HepG2 (cell line): ENCODE measurements around the gene STX10. TPM values are rescaled to one million over a fixed set of nuclear protein-coding genes. Genes with fewer than 3 reads are reported as not detected.

Experiments used
- CBX5 ChIP-seq: sonication (generic); formaldehyde crosslinking; IDR thresholded peaks from 2 replicates; pipeline ENCODE4 v1.4.0; 2020; ENCODE audit warnings: missing genetic modification reagents, borderline replicate concordance
- CEBPZ ChIP-seq: IDR thresholded peaks from 2 replicates; pipeline ENCODE4 v1.6.1; 2012; ENCODE audit warnings: low read length, improper control_type of control experiment
- ETV6 ChIP-seq: sonication (generic); formaldehyde crosslinking; conservative IDR thresholded peaks from 2 replicates; pipeline ENCODE4 v1.4.0; 2020; ENCODE audit warnings: missing genetic modification reagents
- GTF3A ChIP-seq: sonication (generic); formaldehyde crosslinking; conservative IDR thresholded peaks from 2 replicates; pipeline ENCODE4 v1.4.0; 2020; ENCODE audit warnings: mild to moderate bottlenecking, missing genetic modification reagents
- PPARG ChIP-seq: conservative IDR thresholded peaks from 2 replicates; pipeline ENCODE4 v1.6.1; 2016; ENCODE audit warnings: missing biosample characterization, missing genetic modification reagents
- STAG1 ChIP-seq: sonication (generic); formaldehyde crosslinking; IDR thresholded peaks from 2 replicates; pipeline ENCODE4 v1.4.0; 2020; ENCODE audit warnings: missing genetic modification reagents
- THAP8 ChIP-seq: sonication (generic); formaldehyde crosslinking; IDR thresholded peaks from 2 replicates; pipeline ENCODE4 v1.5.1; 2020; ENCODE audit warnings: missing genetic modification reagents, mild to moderate bottlenecking, borderline replicate concordance
- TMF1 ChIP-seq: sonication (generic); formaldehyde crosslinking; IDR thresholded peaks from 2 replicates; pipeline ENCODE4 v1.8.1; 2022; ENCODE audit warnings: low read depth, missing genetic modification reagents
- ZNF777 ChIP-seq: sonication (generic); formaldehyde crosslinking; IDR thresholded peaks from 2 replicates; pipeline ENCODE4 v1.4.0; 2020; ENCODE audit warnings: missing genetic modification reagents
- polyA plus RNA-seq, 8 experiments: library from polyadenylated mRNA; depleted of rRNA in 3 of 8; stranded (reverse) in 7 of 8; unstranded in 1 of 8; fragments of >200 nt; fragmentation: Illumina TruSeq in 4 of 8; extraction: Trizol in 4 of 8; gene quantifications; 2 replicates each; pipeline versions ENCODE4 v1.2.1 to v1.2.3, GENCODE V29; 2011 to 2016; ENCODE audit warnings: low read depth in 4 of 8, missing spikeins in 1 of 8, mixed read lengths in 1 of 8; ENCODE audit not compliant: insufficient read depth in 1 of 8
- total RNA-seq, 5 experiments: library from RNA; depleted of rRNA; stranded (reverse); fragments of >200 nt; fragmentation: Illumina TruSeq; extraction: Trizol; gene quantifications; 2 replicates each; pipeline ENCODE4 v1.2.3, GENCODE V29; 2016; ENCODE audit warnings: low read depth in 1 of 5
- TF ChIP-seq, protein P1 (sequence below): IDR thresholded peaks from 2 replicates; pipeline ENCODE4 v1.6.1; 2016; ENCODE audit warnings: missing compliant biosample characterization, missing genetic modification reagents, borderline replicate concordance
- TF ChIP-seq, protein P2 (sequence below): sonication (generic); formaldehyde crosslinking; IDR thresholded peaks from 2 replicates; pipeline ENCODE4 v1.8.0; 2022; ENCODE audit warnings: mild to moderate bottlenecking, missing genetic modification reagents; ENCODE audit not compliant: insufficient replicate concordance
- TF ChIP-seq, protein P3 (sequence below), 2 experiments: sonication (generic) in 1 of 2; formaldehyde crosslinking in 1 of 2; IDR thresholded peaks; 2 replicates each; pipeline versions ENCODE4 v1.4.0 to v1.6.1; 2018 to 2020; ENCODE audit warnings: missing genetic modification reagents in 2 of 2, borderline replicate concordance in 1 of 2, low read depth in 1 of 2, mild to moderate bottlenecking in 1 of 2, missing biosample characterization in 1 of 2
- TF ChIP-seq, protein P4 (sequence below): IDR thresholded peaks from 2 replicates; pipeline ENCODE4 v1.6.1; 2016; ENCODE audit warnings: control low read depth
- TF ChIP-seq, protein P5 (sequence below): sonication (generic); formaldehyde crosslinking; IDR thresholded peaks from 2 replicates; pipeline ENCODE4 v1.9.0; 2021; ENCODE audit warnings: missing genetic modification reagents, mild to moderate bottlenecking, borderline replicate concordance
- TF ChIP-seq, protein P6 (sequence below): sonication (generic); formaldehyde crosslinking; IDR thresholded peaks from 2 replicates; pipeline ENCODE4 v1.5.0; 2020; ENCODE audit warnings: missing genetic modification reagents

The STX10 gene
- total and polyA plus RNA-seq, 2 of the 13 experiments (the other 11 are each of a cell fraction or from before 2014, with no cell fraction given): 47.9 to 66.4 TPM

- TF ChIP-seq, protein P1, sequence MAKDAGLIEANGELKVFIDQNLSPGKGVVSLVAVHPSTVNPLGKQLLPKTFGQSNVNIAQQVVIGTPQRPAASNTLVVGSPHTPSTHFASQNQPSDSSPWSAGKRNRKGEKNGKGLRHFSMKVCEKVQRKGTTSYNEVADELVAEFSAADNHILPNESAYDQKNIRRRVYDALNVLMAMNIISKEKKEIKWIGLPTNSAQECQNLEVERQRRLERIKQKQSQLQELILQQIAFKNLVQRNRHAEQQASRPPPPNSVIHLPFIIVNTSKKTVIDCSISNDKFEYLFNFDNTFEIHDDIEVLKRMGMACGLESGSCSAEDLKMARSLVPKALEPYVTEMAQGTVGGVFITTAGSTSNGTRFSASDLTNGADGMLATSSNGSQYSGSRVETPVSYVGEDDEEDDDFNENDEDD (CRISPR knock-in tag): peak; percentile 56; the same call in 1 of the 2 replicates
- TF ChIP-seq, protein P2, sequence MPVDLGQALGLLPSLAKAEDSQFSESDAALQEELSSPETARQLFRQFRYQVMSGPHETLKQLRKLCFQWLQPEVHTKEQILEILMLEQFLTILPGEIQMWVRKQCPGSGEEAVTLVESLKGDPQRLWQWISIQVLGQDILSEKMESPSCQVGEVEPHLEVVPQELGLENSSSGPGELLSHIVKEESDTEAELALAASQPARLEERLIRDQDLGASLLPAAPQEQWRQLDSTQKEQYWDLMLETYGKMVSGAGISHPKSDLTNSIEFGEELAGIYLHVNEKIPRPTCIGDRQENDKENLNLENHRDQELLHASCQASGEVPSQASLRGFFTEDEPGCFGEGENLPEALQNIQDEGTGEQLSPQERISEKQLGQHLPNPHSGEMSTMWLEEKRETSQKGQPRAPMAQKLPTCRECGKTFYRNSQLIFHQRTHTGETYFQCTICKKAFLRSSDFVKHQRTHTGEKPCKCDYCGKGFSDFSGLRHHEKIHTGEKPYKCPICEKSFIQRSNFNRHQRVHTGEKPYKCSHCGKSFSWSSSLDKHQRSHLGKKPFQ: no peak
- 0 out of 2 replicates have a peak, but pooled peaks have one; percentile 32 for TF ChIP-seq THAP8 (CRISPR knock-in tag)
- TF ChIP-seq TMF1 (CRISPR knock-in tag): no peak; the same call in 1 of the 2 replicates
- TF ChIP-seq PPARG: peak; percentile 46; the same call in 1 of the 2 replicates
- peak; percentile 82; the same call in 1 of the 2 replicates for TF ChIP-seq CBX5 (CRISPR knock-in tag)
- no peak for TF ChIP-seq GTF3A (CRISPR knock-in tag)
- TF ChIP-seq, protein P3, sequence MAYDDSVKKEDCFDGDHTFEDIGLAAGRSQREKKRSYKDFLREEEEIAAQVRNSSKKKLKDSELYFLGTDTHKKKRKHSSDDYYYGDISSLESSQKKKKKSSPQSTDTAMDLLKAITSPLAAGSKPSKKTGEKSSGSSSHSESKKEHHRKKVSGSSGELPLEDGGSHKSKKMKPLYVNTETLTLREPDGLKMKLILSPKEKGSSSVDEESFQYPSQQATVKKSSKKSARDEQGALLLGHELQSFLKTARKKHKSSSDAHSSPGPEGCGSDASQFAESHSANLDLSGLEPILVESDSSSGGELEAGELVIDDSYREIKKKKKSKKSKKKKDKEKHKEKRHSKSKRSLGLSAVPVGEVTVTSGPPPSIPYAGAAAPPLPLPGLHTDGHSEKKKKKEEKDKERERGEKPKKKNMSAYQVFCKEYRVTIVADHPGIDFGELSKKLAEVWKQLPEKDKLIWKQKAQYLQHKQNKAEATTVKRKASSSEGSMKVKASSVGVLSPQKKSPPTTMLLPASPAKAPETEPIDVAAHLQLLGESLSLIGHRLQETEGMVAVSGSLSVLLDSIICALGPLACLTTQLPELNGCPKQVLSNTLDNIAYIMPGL (CRISPR knock-in tag; IDR thresholded peaks at IDR 0.05; ENCODE audit: borderline replicate concordance in 1 of 2, low read depth in 1 of 2): peak; percentile 95 to 96
- TF ChIP-seq, protein P4, sequence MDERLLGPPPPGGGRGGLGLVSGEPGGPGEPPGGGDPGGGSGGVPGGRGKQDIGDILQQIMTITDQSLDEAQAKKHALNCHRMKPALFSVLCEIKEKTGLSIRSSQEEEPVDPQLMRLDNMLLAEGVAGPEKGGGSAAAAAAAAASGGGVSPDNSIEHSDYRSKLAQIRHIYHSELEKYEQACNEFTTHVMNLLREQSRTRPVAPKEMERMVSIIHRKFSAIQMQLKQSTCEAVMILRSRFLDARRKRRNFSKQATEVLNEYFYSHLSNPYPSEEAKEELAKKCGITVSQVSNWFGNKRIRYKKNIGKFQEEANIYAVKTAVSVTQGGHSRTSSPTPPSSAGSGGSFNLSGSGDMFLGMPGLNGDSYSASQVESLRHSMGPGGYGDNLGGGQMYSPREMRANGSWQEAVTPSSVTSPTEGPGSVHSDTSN (CRISPR knock-in tag): no peak
- TF ChIP-seq, protein P5, sequence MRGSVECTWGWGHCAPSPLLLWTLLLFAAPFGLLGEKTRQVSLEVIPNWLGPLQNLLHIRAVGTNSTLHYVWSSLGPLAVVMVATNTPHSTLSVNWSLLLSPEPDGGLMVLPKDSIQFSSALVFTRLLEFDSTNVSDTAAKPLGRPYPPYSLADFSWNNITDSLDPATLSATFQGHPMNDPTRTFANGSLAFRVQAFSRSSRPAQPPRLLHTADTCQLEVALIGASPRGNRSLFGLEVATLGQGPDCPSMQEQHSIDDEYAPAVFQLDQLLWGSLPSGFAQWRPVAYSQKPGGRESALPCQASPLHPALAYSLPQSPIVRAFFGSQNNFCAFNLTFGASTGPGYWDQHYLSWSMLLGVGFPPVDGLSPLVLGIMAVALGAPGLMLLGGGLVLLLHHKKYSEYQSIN (CRISPR knock-in tag): no peak
- no peak for TF ChIP-seq CEBPZ
- peak; percentile 94 for TF ChIP-seq ZNF777
- TF ChIP-seq, protein P6, sequence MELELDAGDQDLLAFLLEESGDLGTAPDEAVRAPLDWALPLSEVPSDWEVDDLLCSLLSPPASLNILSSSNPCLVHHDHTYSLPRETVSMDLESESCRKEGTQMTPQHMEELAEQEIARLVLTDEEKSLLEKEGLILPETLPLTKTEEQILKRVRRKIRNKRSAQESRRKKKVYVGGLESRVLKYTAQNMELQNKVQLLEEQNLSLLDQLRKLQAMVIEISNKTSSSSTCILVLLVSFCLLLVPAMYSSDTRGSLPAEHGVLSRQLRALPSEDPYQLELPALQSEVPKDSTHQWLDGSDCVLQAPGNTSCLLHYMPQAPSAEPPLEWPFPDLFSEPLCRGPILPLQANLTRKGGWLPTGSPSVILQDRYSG (CRISPR knock-in tag): no peak
- TF ChIP-seq STAG1 (CRISPR knock-in tag): peak; percentile 64
- TF ChIP-seq ETV6 (CRISPR knock-in tag): no peak
Measured at GRCh38 chr19:13150187-13150930, at the start of gene STX10, which contains the start of gene IER2 (continued).
